Kidney (tissue), 14 donors: Measurements from ENCODE around the gene LHCGR. TPM values are rescaled to one million over a fixed set of nuclear protein-coding genes. Genes with fewer than 3 reads are reported as not detected.

ENCODE experiments used
- DNase-seq, 5 donors: peaks; one replicate each; pipeline ENCODE4 v3.0.0-alpha.2; 2013 to 2020
- FAIRE-seq: peaks from 2 replicates; lab custom pipeline; 2012; peaks lifted over from hg19 to GRCh38; lab: Jason Lieb, UNC
- H3K27ac ChIP-seq, 2 donors: one replicate each; pipeline ENCODE4 v1.7.0; 2013; ENCODE audit warnings: low read depth in 2 of 2, low read length in 2 of 2, inconsistent platforms in 1 of 2
- H3K27me3 ChIP-seq: one replicate; pipeline ENCODE4 v1.7.1; 2013; ENCODE audit warnings: low read length, inconsistent platforms; ENCODE audit not compliant: control insufficient read depth, insufficient read depth
- H3K36me3 ChIP-seq, 3 donors: one replicate each; pipeline versions ENCODE4 v1.7.0 to v1.7.1; 2013; ENCODE audit warnings: low read length in 3 of 3, control low read depth in 1 of 3, inconsistent platforms in 1 of 3; ENCODE audit not compliant: insufficient read depth in 3 of 3, control insufficient read depth in 2 of 3
- H3K4me1 ChIP-seq, 3 donors: one replicate each; pipeline versions ENCODE4 v1.7.0 to v1.7.1; 2013; ENCODE audit warnings: low read length in 3 of 3, inconsistent platforms in 1 of 3, low read depth in 1 of 3; ENCODE audit not compliant: control insufficient read depth in 2 of 3, insufficient read depth in 2 of 3
- H3K4me3 ChIP-seq, 3 donors: one replicate each; pipeline versions ENCODE4 v1.7.0 to v1.8.1; 2013; ENCODE audit warnings: low read length in 3 of 3, control low read depth in 1 of 3, inconsistent platforms in 1 of 3
- H3K9ac ChIP-seq, 3 donors: one replicate each; pipeline versions ENCODE4 v1.7.0 to v1.7.1; 2013; ENCODE audit warnings: low read length in 3 of 3, control low read depth in 1 of 3, inconsistent platforms in 1 of 3
- H3K9me3 ChIP-seq, 3 donors: one replicate each; pipeline versions ENCODE4 v1.7.0 to v1.7.1; 2013; ENCODE audit warnings: low read length in 3 of 3, control low read depth in 1 of 3, inconsistent platforms in 1 of 3; ENCODE audit not compliant: control insufficient read depth in 2 of 3, insufficient read depth in 1 of 3
- CTCF ChIP-seq: IDR thresholded peaks from 3 replicates; pipeline ENCODE4 v1.5.1; 2012; ENCODE audit warnings: mild to moderate bottlenecking, moderate library complexity, borderline replicate concordance; ENCODE audit not compliant: insufficient read depth; ENCODE audit errors: extremely low read depth
- intact Hi-C: fragments of 100-400 bp; cut with DNase I; formaldehyde crosslinking; loops from one replicate; pipeline ENCODE4 v1.11.1; 2022
- polyA plus RNA-seq: library from polyadenylated mRNA; stranded (reverse); fragments of 350-450 nt; fragmentation: Illumina TruSeq; extraction: RNeasy Lipid Tissue Mini Kit (QIAGEN cat#74804); gene quantifications from one replicate; pipeline ENCODE4 v1.2.3, GENCODE V29; 2014; ENCODE audit warnings: low read depth, low replicate concordance; ENCODE audit not compliant: insufficient read depth
- total RNA-seq: library from RNA; stranded (reverse); fragmentation: NEBNext Ultra II Directional; extraction: Animal tissue kit (Norgen Biotek cat#: 25700); gene quantifications from one replicate; pipeline ENCODE4 v1.2.1, GENCODE V29; 2021
- donor health status: control.
- donor health status: control.
- donor health status: control.
- donor health status: control.
- donor health status: control.
- donor health status: DM: yes; HTN: yes; CAD: no.
- donor health status: Normal renal cell carcinoma (clear cell type).

Gene LHCGR
- total and polyA plus RNA-seq, 2 donors from 2014 or later, result not detected

GRCh38 chr2:48715956-48716355 is 39.6 kb downstream of the LHCGR start:
- Histone ChIP-seq H3K4me3 (no peak overlapping the region), H3K9ac (no peak overlapping the region), H3K36me3 (no peaks in the 10 kb centered on the region), H3K9me3 (no peaks in the 10 kb centered on the region), H3K27ac (no peak overlapping the region), H3K4me1 (no peaks in the 10 kb centered on the region), H3K27me3 (no peaks in the 10 kb centered on the region)
- no peak for TF ChIP-seq CTCF
- intact Hi-C loops, result no loop called here
- peak in 2 of 5 donors; percentile 9 to 29 for DNase-seq
- FAIRE-seq, result no peak

GRCh38 chr2:48715042-48715899 is 40.3 kb downstream of the LHCGR start:
- DNase-seq, result peak in 2 of 5 donors; percentile 22 to 57
- intact Hi-C loops, result no loop called here
- no peaks in the 10 kb centered on the region for H3K4me1 ChIP-seq
- no peaks in the 10 kb centered on the region for H3K9me3 ChIP-seq
- H3K27me3 ChIP-seq, result no peaks in the 10 kb centered on the region
- H3K36me3 ChIP-seq, result no peaks in the 10 kb centered on the region
- TF ChIP-seq CTCF, result no peak
- FAIRE-seq, result no peak
- no peak overlapping the region for H3K9ac ChIP-seq
- no peak overlapping the region for H3K27ac ChIP-seq
- no peak overlapping the region for H3K4me3 ChIP-seq

- DNase-seq, result no peak
- H3K4me3 ChIP-seq, result no peak overlapping the region
- FAIRE-seq, result no peak
- H3K9me3 ChIP-seq, result no peaks in the 10 kb centered on the region
- H3K9ac ChIP-seq, result no peak overlapping the region
- intact Hi-C loops, result no loop called here
- no peaks in the 10 kb centered on the region for H3K36me3 ChIP-seq
- H3K4me1 ChIP-seq, result no peaks in the 10 kb centered on the region
- no peak overlapping the region for H3K27ac ChIP-seq
- no peaks in the 10 kb centered on the region for H3K27me3 ChIP-seq
- no peak for TF ChIP-seq CTCF
Measured at GRCh38 chr2:48714245-48714644, 41.3 kb downstream of the LHCGR start.
